GM19467 (cell line): ENCODE measurements around the gene DLG3.

Experiments used
- ATAC-seq: cut with Tn5 transposase; IDR thresholded peaks from one replicate; pipeline ENCODE4 v1.9.1; 2021; ENCODE audit warnings: mild to moderate bottlenecking, moderate library complexity; ENCODE audit not compliant: unreplicated experiment

Gene DLG3

GRCh38 chrX:70437011-70437410 is 7.6 kb upstream of the DLG3 start:
- ATAC-seq = no peak

- ATAC-seq = no peak
Observed at GRCh38 chrX:70437921-70438665, 6.5 kb upstream of the DLG3 start.

- no peak for ATAC-seq
Observed at GRCh38 chrX:70439016-70439415, 5.6 kb upstream of the DLG3 start.

GRCh38 chrX:70442224-70442623 is 2.4 kb upstream of the DLG3 start:
- no peak for ATAC-seq

- no peak for ATAC-seq
Observed at GRCh38 chrX:70444946-70445656, 466 bp downstream of the DLG3 start.

- no peak for ATAC-seq
Observed at GRCh38 chrX:70445951-70446350, 1.3 kb downstream of the DLG3 start.

GRCh38 chrX:70446380-70447350 is 2.0 kb downstream of the DLG3 start:
- no peak for ATAC-seq

- ATAC-seq = no peak
Observed at GRCh38 chrX:70449457-70449966, 4.9 kb downstream of the DLG3 start.

- no peak for ATAC-seq
Observed at GRCh38 chrX:70452143-70452733, 7.6 kb downstream of the DLG3 start.

- ATAC-seq = no peak
Observed at GRCh38 chrX:70453024-70453618, 8.5 kb downstream of the DLG3 start.

GRCh38 chrX:70454441-70455365 is 10.1 kb downstream of the DLG3 start:
- peak; percentile 46 for ATAC-seq

- ATAC-seq = no peak
Observed at GRCh38 chrX:70455366-70456202, 10.9 kb downstream of the DLG3 start.

- ATAC-seq = no peak
Observed at GRCh38 chrX:70456256-70456655, 11.6 kb downstream of the DLG3 start.

GRCh38 chrX:70461026-70461425 is 16.4 kb downstream of the DLG3 start:
- ATAC-seq = no peak

- no peak for ATAC-seq
Observed at GRCh38 chrX:70464051-70464450, 19.4 kb downstream of the DLG3 start.

GRCh38 chrX:70466968-70467367 is 22.3 kb downstream of the DLG3 start:
- ATAC-seq = no peak

- no peak for ATAC-seq
Observed at GRCh38 chrX:70468709-70469108, 24.1 kb downstream of the DLG3 start.

- ATAC-seq = peak; percentile 53
Observed at GRCh38 chrX:70470850-70471289, 26.2 kb downstream of the DLG3 start.
